ENCODE data around the gene LIMS1.

DNA sequence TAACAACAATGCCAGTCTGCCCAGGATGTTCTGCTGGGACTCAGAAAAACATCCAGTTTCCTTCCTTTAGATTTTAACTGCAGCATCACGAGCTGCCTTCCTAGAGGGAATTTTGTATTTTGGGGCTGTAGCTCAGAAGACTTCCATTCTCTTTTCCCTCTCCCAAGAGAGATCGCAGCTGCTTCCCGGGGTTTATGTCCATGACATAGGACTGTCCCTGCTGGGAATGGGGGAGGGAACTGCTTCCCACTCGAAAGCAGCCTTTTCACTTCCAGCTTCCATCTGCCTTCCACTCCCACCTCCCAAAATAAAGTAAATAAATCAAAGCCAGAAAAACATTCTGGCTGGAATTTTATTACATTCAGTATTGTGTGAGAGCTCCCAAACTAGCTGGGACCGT is 52.4 kb downstream of the LIMS1 start:
- TF ChIP-seq TAF1 (IDR thresholded peaks at IDR 0.05; ENCODE audit: borderline replicate concordance, low read depth, low read length) = no peak
- TF ChIP-seq POLR2AphosphoS5 (IDR thresholded peaks at IDR 0.05; ENCODE audit: low read depth, low read length) = no peak

All from GM12892 (cell line).